Progenitor cell of endocrine pancreas (in vitro differentiated cells): ENCODE data around the gene DPP6. TPM values are rescaled to one million over a fixed set of nuclear protein-coding genes. Genes with fewer than 3 reads are reported as not detected.

Experiments used
- DNase-seq: peaks from one replicate; pipeline ENCODE4 v3.0.0; 2021; ENCODE audit warnings: low spot score; ENCODE audit not compliant: unreplicated experiment
- H3K27ac Mint-ChIP-seq: 2 replicates; pipeline ENCODE4 v1.8.0; 2021; ENCODE audit warnings: mild to moderate bottlenecking, moderate library complexity, mixed read lengths
- H3K27me3 Mint-ChIP-seq: 2 replicates; pipeline ENCODE4 v1.8.0; 2021; ENCODE audit warnings: mixed read lengths
- H3K36me3 Mint-ChIP-seq: 2 replicates; pipeline ENCODE4 v1.8.0; 2022; ENCODE audit warnings: mixed read lengths; ENCODE audit not compliant: insufficient read depth
- H3K4me1 Mint-ChIP-seq: 2 replicates; pipeline ENCODE4 v1.8.0; 2021; ENCODE audit warnings: low read depth, mixed read lengths
- H3K4me3 Mint-ChIP-seq: 2 replicates; pipeline ENCODE4 v1.8.0; 2021; ENCODE audit warnings: low read depth, mild to moderate bottlenecking, moderate library complexity, mixed read lengths
- H3K9me3 Mint-ChIP-seq: 2 replicates; pipeline ENCODE4 v1.8.0; 2021; ENCODE audit warnings: low read depth, mixed read lengths
- CTCF ChIP-seq: fragments of 200-600 bp; sonication (generic); IDR thresholded peaks from one replicate; pipeline ENCODE4 v1.5.0; 2021; ENCODE audit warnings: antibody characterized with exemption, mild to moderate bottlenecking; ENCODE audit not compliant: unreplicated experiment
- total RNA-seq: library from RNA; stranded (reverse); gene quantifications from 2 replicates; pipeline ENCODE4 v1.2.1, GENCODE V29; 2021

The DPP6 gene
- total RNA-seq, 1 donor from 2014 or later: 13.4 TPM

GRCh38 chr7:154836021-154836448 lies 783.8 kb downstream of the DPP6 start:
- Mint-ChIP-seq H3K27me3 (peaks cover 8% of the 10 kb centered on the region), H3K4me3 (no peak overlapping the region), H3K9me3 (no peaks in the 10 kb centered on the region), H3K36me3 (no peaks in the 10 kb centered on the region), H3K4me1 (no peaks in the 10 kb centered on the region), H3K27ac (no peak overlapping the region)
- no peak for TF ChIP-seq CTCF
- no peak for DNase-seq

DNA sequence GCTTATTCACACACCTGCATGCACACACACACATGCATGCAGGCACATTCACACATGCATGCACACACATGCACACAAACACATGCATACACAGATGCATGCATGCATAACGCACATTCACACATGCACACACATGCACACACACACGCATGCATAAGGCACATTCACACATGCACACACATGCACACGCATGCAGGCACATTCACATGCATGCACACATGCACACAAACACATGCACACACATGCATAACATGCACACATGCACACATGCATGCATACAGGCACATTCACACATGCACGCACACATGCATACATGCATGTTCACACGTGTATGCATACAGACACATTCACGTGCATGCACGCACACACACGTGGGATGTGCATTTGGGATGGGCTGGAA lies 784.9 kb downstream of the DPP6 start:
- no peak for TF ChIP-seq CTCF
- no peaks in the 10 kb centered on the region for H3K36me3 Mint-ChIP-seq
- H3K4me3 Mint-ChIP-seq: no peak overlapping the region
- H3K27ac Mint-ChIP-seq: no peak overlapping the region
- DNase-seq: no peak
- no peaks in the 10 kb centered on the region for H3K9me3 Mint-ChIP-seq
- peaks cover 7% of the 10 kb centered on the region for H3K4me1 Mint-ChIP-seq
- peaks cover 15% of the 10 kb centered on the region for H3K27me3 Mint-ChIP-seq

DNA sequence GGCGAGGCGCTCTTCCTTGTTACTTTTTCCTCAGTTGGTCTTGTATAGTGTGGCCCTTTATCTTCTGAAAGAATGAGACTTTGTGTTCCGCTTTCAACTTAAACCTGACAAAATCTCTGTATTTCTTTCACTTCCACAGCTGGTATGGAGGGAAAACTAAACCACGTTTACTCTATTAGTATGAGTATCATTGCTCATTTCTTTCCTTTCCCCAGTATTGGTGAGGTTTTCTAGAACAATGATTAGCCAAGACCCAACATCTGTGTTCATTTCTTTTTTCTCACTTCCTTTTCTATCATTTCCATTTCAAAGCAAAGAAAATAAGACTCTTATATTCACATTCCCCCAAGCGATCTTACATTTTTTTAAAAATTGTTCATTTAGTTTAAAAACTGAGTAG lies 785.4 kb downstream of the DPP6 start:
- TF ChIP-seq CTCF: no peak
- H3K27ac Mint-ChIP-seq: no peak overlapping the region
- peaks cover 15% of the 10 kb centered on the region for H3K27me3 Mint-ChIP-seq
- H3K4me1 Mint-ChIP-seq: peaks cover 12% of the 10 kb centered on the region
- DNase-seq: no peak
- no peak overlapping the region for H3K4me3 Mint-ChIP-seq
- no peaks in the 10 kb centered on the region for H3K9me3 Mint-ChIP-seq
- H3K36me3 Mint-ChIP-seq: no peaks in the 10 kb centered on the region

- peaks cover 22% of the 10 kb centered on the region for H3K4me1 Mint-ChIP-seq
- no peak overlapping the region for H3K27ac Mint-ChIP-seq
- no peaks in the 10 kb centered on the region for H3K9me3 Mint-ChIP-seq
- no peak for DNase-seq
- H3K4me3 Mint-ChIP-seq: no peak overlapping the region
- no peaks in the 10 kb centered on the region for H3K36me3 Mint-ChIP-seq
- peaks cover 15% of the 10 kb centered on the region for H3K27me3 Mint-ChIP-seq
- TF ChIP-seq CTCF: no peak
Measured at GRCh38 chr7:154840086-154840485, 787.9 kb downstream of the DPP6 start.

- Mint-ChIP-seq H3K27ac (no peak overlapping the region), H3K4me1 (peaks cover 23% of the 10 kb centered on the region), H3K4me3 (peak overlapping the region; percentile 8), H3K9me3 (no peaks in the 10 kb centered on the region), H3K36me3 (no peaks in the 10 kb centered on the region), H3K27me3 (peaks cover 15% of the 10 kb centered on the region)
- no peak for DNase-seq
- no peak for TF ChIP-seq CTCF
Measured at GRCh38 chr7:154841731-154842331, 789.6 kb downstream of the DPP6 start.
